OCI-LY1 (cell line): ENCODE data around the gene KRTAP12-2.

ENCODE experiments used
- H2AFZ ChIP-seq: fragments of 200-600 bp; sonication (generic), shearing (Covaris generic); 2 replicates; pipeline ENCODE4 v1.6.0; 2014; ENCODE audit warnings: antibody characterized with exemption, mild to moderate bottlenecking, low read length
- H3F3A ChIP-seq: fragments of 200-600 bp; sonication (generic), shearing (Covaris generic); 2 replicates; pipeline ENCODE4 v1.6.0; 2014; ENCODE audit warnings: mild to moderate bottlenecking, antibody characterized with exemption, low read length, moderate library complexity; ENCODE audit not compliant: insufficient read depth
- H3K27ac ChIP-seq: fragments of 200-600 bp; sonication (generic); 2 replicates; pipeline ENCODE4 v1.5.1; 2014; ENCODE audit warnings: low read length, mixed run types, mild to moderate bottlenecking, low read depth; ENCODE audit not compliant: poor library complexity, severe bottlenecking
- H3K27me3 ChIP-seq: fragments of 200-600 bp; sonication (generic); 2 replicates; pipeline ENCODE4 v1.6.0; 2014; ENCODE audit warnings: antibody characterized with exemption, mild to moderate bottlenecking, low read length, moderate library complexity; ENCODE audit not compliant: insufficient read depth
- H3K36me3 ChIP-seq: fragments of 200-600 bp; sonication (generic); 2 replicates; pipeline ENCODE4 v1.6.1; 2014; ENCODE audit warnings: mild to moderate bottlenecking, antibody characterized with exemption, low read length, moderate library complexity, mixed read lengths; ENCODE audit not compliant: insufficient read depth
- H3K4me1 ChIP-seq: fragments of 200-600 bp; sonication (generic); 2 replicates; pipeline ENCODE4 v1.5.1; 2014; ENCODE audit warnings: mild to moderate bottlenecking, low read length, moderate library complexity; ENCODE audit not compliant: insufficient read depth, severe bottlenecking
- H3K4me2 ChIP-seq: fragments of 200-600 bp; sonication (generic), shearing (Covaris generic); 2 replicates; pipeline ENCODE4 v1.6.1; 2014; ENCODE audit warnings: low read length
- H3K4me3 ChIP-seq: fragments of 200-600 bp; sonication (generic); 2 replicates; pipeline ENCODE4 v1.5.1; 2014; ENCODE audit warnings: low read length, low read depth, mild to moderate bottlenecking, mixed read lengths; ENCODE audit not compliant: poor library complexity, severe bottlenecking
- H3K79me2 ChIP-seq: fragments of 200-600 bp; shearing (Covaris generic); 2 replicates; pipeline ENCODE4 v1.6.1; 2016; ENCODE audit warnings: mixed run types, low read length, mixed read lengths; ENCODE audit not compliant: insufficient read depth
- H3K9ac ChIP-seq: fragments of 200-600 bp; sonication (generic), shearing (Covaris generic); 2 replicates; pipeline ENCODE4 v1.6.1; 2014; ENCODE audit warnings: mild to moderate bottlenecking, low read length, mixed read lengths
- H3K9me2 ChIP-seq: fragments of 200-600 bp; sonication (generic), shearing (Covaris generic); 2 replicates; pipeline ENCODE4 v1.6.1; 2014; ENCODE audit warnings: low read depth, mild to moderate bottlenecking, low read length, mixed read lengths
- H3K9me3 ChIP-seq: fragments of 200-600 bp; shearing (Covaris generic); 2 replicates; pipeline ENCODE4 v1.6.1; 2014; ENCODE audit warnings: low read length, mixed read lengths
- H4K20me1 ChIP-seq: fragments of 200-600 bp; sonication (generic), shearing (Covaris generic); 2 replicates; pipeline ENCODE4 v1.6.0; 2016; ENCODE audit warnings: mild to moderate bottlenecking, low read length; ENCODE audit not compliant: insufficient read depth
- EZH2 ChIP-seq: fragments of 200-600 bp; sonication (generic), shearing (Covaris generic); IDR thresholded peaks from 2 replicates; pipeline ENCODE4 v1.8.0; 2017; ENCODE audit warnings: borderline replicate concordance, mixed run types, mild to moderate bottlenecking, antibody characterized with exemption, low read length, moderate library complexity, mixed read lengths
- TF ChIP-seq, protein P1 (sequence below): fragments of 200-600 bp; sonication (generic), shearing (Covaris generic); IDR thresholded peaks from 2 replicates; pipeline ENCODE4 v1.5.1; 2017; ENCODE audit warnings: mild to moderate bottlenecking, antibody characterized with exemption, low read length, moderate library complexity, mixed read lengths

KRTAP12-2 gene

GRCh38 chr21:44658541-44658910, 8.2 kb downstream of the KRTAP12-2 start:
- Histone ChIP-seq H2AFZ (no peak overlapping the region), H3K4me2 (no peak overlapping the region)

DNA sequence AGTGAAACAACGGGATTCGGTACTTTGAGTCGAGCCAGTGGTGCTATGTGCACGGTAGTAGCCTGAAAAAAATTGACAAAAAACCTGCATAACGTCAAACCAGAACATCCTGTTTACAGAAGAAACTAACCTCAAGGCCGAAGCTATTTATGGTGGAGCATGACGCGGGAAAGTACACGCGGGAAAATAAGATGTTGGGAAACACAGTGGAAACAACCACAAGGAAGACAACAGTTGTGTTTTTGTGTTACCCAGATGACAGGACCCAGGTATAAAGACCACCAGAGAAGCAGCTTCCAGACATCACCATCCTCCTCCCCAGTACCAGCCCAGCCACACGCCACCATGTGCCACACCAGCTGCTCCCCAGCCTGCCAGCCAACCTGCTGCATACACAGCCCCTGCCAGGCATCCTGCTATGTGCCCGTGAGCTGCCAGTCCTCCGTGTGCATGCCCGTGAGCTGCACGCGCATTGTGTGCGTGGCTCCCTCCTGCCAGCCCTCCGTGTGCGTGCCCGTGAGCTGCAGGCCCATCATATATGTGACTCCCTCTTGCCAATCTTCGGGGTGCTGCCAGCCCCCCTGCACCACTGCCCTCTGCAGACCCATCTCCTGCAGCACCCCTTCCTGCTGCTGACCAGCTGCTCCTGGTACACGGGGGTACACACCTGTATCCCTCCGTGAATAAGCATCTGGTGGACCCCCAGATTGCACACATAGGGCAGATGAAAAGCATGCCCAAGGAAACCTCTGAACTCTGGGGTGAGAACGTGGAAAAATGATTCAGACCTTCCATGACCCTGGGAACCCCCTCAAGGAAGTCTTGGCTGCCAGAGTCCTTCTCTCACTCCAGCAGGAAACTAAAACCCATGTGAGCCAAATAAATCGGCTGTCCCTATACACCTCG, 8.8 kb downstream of the KRTAP12-2 start, which contains the start of gene KRTAP12-3:
KRTAP12-3 (plus strand) TSS at position 298 of the 906 bp plus-strand sequence; CDS start at position 346, 48 bp downstream.
- H3K4me3 ChIP-seq, result no peak within 1 kb of the TSS
- no peak for TF ChIP-seq EZH2
- TF ChIP-seq, protein P1, sequence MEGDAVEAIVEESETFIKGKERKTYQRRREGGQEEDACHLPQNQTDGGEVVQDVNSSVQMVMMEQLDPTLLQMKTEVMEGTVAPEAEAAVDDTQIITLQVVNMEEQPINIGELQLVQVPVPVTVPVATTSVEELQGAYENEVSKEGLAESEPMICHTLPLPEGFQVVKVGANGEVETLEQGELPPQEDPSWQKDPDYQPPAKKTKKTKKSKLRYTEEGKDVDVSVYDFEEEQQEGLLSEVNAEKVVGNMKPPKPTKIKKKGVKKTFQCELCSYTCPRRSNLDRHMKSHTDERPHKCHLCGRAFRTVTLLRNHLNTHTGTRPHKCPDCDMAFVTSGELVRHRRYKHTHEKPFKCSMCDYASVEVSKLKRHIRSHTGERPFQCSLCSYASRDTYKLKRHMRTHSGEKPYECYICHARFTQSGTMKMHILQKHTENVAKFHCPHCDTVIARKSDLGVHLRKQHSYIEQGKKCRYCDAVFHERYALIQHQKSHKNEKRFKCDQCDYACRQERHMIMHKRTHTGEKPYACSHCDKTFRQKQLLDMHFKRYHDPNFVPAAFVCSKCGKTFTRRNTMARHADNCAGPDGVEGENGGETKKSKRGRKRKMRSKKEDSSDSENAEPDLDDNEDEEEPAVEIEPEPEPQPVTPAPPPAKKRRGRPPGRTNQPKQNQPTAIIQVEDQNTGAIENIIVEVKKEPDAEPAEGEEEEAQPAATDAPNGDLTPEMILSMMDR, result no peak
- H3K27me3 ChIP-seq, result peaks cover 12% of the 10 kb centered on the region; the same call in 1 of the 2 replicates
- no peaks in the 10 kb centered on the region for H3K9me2 ChIP-seq
- no peaks in the 10 kb centered on the region for H3K79me2 ChIP-seq
- H3F3A ChIP-seq, result no peaks in the 10 kb centered on the region
- no peak within 1 kb of the TSS for H2AFZ ChIP-seq
- H3K9ac ChIP-seq, result no peak within 1 kb of the TSS
- no peaks in the 10 kb centered on the region for H4K20me1 ChIP-seq
- no peak within 1 kb of the TSS for H3K27ac ChIP-seq
- no peak within 1 kb of the TSS for H3K4me2 ChIP-seq
- H3K4me1 ChIP-seq, result no peaks in the 10 kb centered on the region
- H3K9me3 ChIP-seq, result 0 out of 2 replicates have a peak, but pooled peaks cover 2% of the 10 kb centered on the region
- H3K36me3 ChIP-seq, result no peaks in the 10 kb centered on the region; the same call in 1 of the 2 replicates

More at GRCh38 chr21:44658541-44658910, 8.2 kb downstream of the KRTAP12-2 start:
- Histone ChIP-seq H3K4me3 (no peak overlapping the region), H3K4me1 (no peaks in the 10 kb centered on the region), H3K27me3 (peaks cover 12% of the 10 kb centered on the region; the same call in 1 of the 2 replicates), H3K9ac (no peak overlapping the region), H3K27ac (no peak overlapping the region), H3K36me3 (no peaks in the 10 kb centered on the region), H3F3A (no peaks in the 10 kb centered on the region), H3K9me2 (no peaks in the 10 kb centered on the region), H4K20me1 (no peaks in the 10 kb centered on the region), H3K9me3 (0 out of 2 replicates have a peak, but pooled peaks cover 2% of the 10 kb centered on the region), H3K79me2 (no peaks in the 10 kb centered on the region)
- TF ChIP-seq, protein P1, result no peak
- TF ChIP-seq EZH2, result no peak

DNA sequence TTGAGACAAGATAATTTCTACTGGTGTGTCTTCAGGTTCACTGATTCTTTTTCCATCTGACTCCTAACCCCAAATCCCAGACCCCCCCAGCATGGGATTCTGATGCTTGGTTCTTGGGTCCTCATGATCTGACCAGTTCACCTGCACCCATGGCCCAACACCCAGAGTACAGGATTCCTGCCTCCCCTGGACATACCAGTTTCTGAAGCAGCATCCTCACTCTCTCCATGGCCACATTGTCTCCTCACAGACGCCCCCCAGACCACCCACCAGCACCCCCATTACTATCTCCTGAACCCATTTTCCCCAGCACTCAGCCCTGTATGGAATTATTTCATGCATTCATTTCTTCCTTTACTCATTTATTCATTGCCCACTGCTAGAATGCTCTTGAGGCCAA, 9.9 kb downstream of the KRTAP12-2 start:
- Histone ChIP-seq H3K9ac (no peak overlapping the region), H3K36me3 (no peaks in the 10 kb centered on the region; the same call in 1 of the 2 replicates), H4K20me1 (no peaks in the 10 kb centered on the region), H3K27ac (no peak overlapping the region), H3F3A (no peaks in the 10 kb centered on the region), H3K4me2 (no peak overlapping the region), H2AFZ (no peak overlapping the region), H3K4me3 (no peak overlapping the region), H3K9me2 (no peaks in the 10 kb centered on the region), H3K4me1 (no peaks in the 10 kb centered on the region), H3K79me2 (no peaks in the 10 kb centered on the region), H3K9me3 (0 out of 2 replicates have a peak, but pooled peaks cover 2% of the 10 kb centered on the region), H3K27me3 (peaks cover 12% of the 10 kb centered on the region; the same call in 1 of the 2 replicates)
- TF ChIP-seq, protein P1, result no peak
- TF ChIP-seq EZH2, result no peak
